Daoy (cell line): ENCODE measurements around the gene COMMD7. TPM values are rescaled to one million over a fixed set of nuclear protein-coding genes. Genes with fewer than 3 reads are reported as not detected.

Experiments
- total RNA-seq: library from RNA; depleted of rRNA; stranded (reverse); fragments of >200 nt; shearing (Covaris generic); gene quantifications from 2 replicates; pipeline ENCODE4 v1.2.3, GENCODE V29; 2014; rRNA removed

COMMD7 gene
- total RNA-seq, 1 experiment from 2014 or later: 36.1 TPM

Other genes with a start within 250 kb of the COMMD7 start
- gene NOL4L, start 158.1 kb downstream of the COMMD7 start, total RNA-seq: 11.3 and 11.8 TPM in 2 replicates
- gene C20orf203, start 69.5 kb downstream of the COMMD7 start, total RNA-seq: not detected in 2 replicates
- gene DNMT3B, start 18.9 kb upstream of the COMMD7 start, total RNA-seq: 3.7 and 5.4 TPM in 2 replicates
- gene MAPRE1, start 76.5 kb upstream of the COMMD7 start, total RNA-seq: 143 and 152 TPM in 2 replicates
- gene EFCAB8, start 115.5 kb upstream of the COMMD7 start, total RNA-seq: 1.2 TPM in 1 of 2 replicates, not detected in the other